Common myeloid progenitor, CD34-positive (primary cell): ENCODE data around the gene TPX2.
"Not testable (repeated sequence)": the region's sequence is repeated elsewhere in the genome, so short reads cannot be mapped to it uniquely, and the experiment has no call there.

ENCODE experiments used
- CTCF ChIA-PET: fragments of 350-600 bp; sonication (Branson Sonifier 250); formaldehyde crosslinking; loops from one replicate; lab custom pipeline; 2021; ENCODE audit warnings: antibody characterized with exemption; lab: Charles Lee
- POLR2A ChIA-PET: fragments of 350-600 bp; sonication (Branson Sonifier 250); formaldehyde crosslinking; loops from one replicate; lab custom pipeline; 2021; ENCODE audit warnings: antibody characterized with exemption; lab: Charles Lee
- DNase-seq, 3 donors: peaks; one replicate each; pipeline versions ENCODE4 v3.0.0 to v3.0.0-alpha.2; 2013
- H3K27ac ChIP-seq, 2 experiments: 1 replicate in 1 of 2; 2 replicates in 1 of 2; pipeline ENCODE4 v1.7.0; 2013; ENCODE audit warnings: inconsistent platforms in 2 of 2, low read length in 2 of 2, mild to moderate bottlenecking in 2 of 2, low read depth in 1 of 2, moderate library complexity in 1 of 2; ENCODE audit not compliant: severe bottlenecking in 2 of 2, insufficient read depth in 1 of 2, poor library complexity in 1 of 2
- H3K27me3 ChIP-seq, 5 experiments: replicated peaks in 2 of 5; 1 replicate in 3 of 5; 2 replicates in 2 of 5; pipeline versions ENCODE4 v1.6.1 to v1.7.0; 2013; ENCODE audit warnings: low read length in 4 of 5, mild to moderate bottlenecking in 2 of 5, moderate library complexity in 2 of 5, inconsistent platforms in 1 of 5; ENCODE audit not compliant: insufficient read depth in 5 of 5, control insufficient read depth in 4 of 5
- H3K36me3 ChIP-seq, 4 experiments: 1 replicate in 2 of 4; 2 replicates in 2 of 4; pipeline versions ENCODE4 v1.6.1 to v1.7.0; 2013; ENCODE audit warnings: low read length in 3 of 4, control low read depth in 1 of 4, mild to moderate bottlenecking in 1 of 4; ENCODE audit not compliant: control insufficient read depth in 4 of 4, insufficient read depth in 4 of 4
- H3K4me1 ChIP-seq, 4 experiments: 1 replicate in 3 of 4; 2 replicates in 1 of 4; pipeline versions ENCODE4 v1.6.1 to v1.7.1; 2013; ENCODE audit warnings: low read length in 3 of 4, mild to moderate bottlenecking in 3 of 4, control low read depth in 1 of 4, inconsistent platforms in 1 of 4, moderate library complexity in 1 of 4; ENCODE audit not compliant: control insufficient read depth in 4 of 4, insufficient read depth in 4 of 4; ENCODE audit errors: control extremely low read depth in 1 of 4
- H3K4me3 ChIP-seq, 7 experiments: 1 replicate in 4 of 7; 2 replicates in 3 of 7; pipeline versions ENCODE4 v1.5.1 to v1.7.0; 2013; ENCODE audit warnings: mild to moderate bottlenecking in 7 of 7, low read length in 6 of 7, moderate library complexity in 6 of 7, inconsistent platforms in 2 of 7, low read depth in 2 of 7, control low read depth in 1 of 7; ENCODE audit not compliant: insufficient read depth in 4 of 7, control insufficient read depth in 1 of 7; ENCODE audit errors: extremely low read depth in 1 of 7
- H3K9me3 ChIP-seq, 5 experiments: 1 replicate in 4 of 5; 2 replicates in 1 of 5; pipeline versions ENCODE4 v1.6.1 to v1.7.1; 2013; ENCODE audit warnings: low read length in 4 of 5, mild to moderate bottlenecking in 2 of 5, inconsistent platforms in 1 of 5, low read depth in 1 of 5, moderate library complexity in 1 of 5; ENCODE audit not compliant: control insufficient read depth in 4 of 5, insufficient read depth in 2 of 5; ENCODE audit errors: control extremely low read depth in 1 of 5
- WGBS: methylation state at CpG from one replicate; pipeline ENCODE4 v1.1.5; 2013; ENCODE audit not compliant: insufficient coverage; 5-methylcytosine and 5-hydroxymethylcytosine counted together

The TPX2 gene

DNA sequence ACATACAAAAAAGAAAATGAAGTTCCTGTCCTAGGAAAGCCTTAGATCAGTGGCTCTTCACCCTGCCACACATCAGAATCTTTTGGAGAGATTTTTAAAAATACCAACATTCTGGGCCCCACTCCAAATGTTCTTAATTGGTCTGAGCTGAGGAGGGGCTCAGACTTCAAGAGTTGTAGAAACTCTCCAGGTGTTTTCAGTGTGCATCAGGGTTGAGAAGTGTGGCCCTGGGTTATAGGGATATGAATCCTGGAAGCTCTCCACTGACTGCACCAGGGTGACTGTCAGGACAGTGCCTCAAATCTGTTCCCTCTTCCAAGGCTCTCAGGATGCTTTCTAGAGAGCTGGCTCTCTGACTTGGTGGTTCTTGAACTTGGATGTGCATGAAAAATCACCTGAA is 74.5 kb downstream of the TPX2 start:
- Histone ChIP-seq H3K4me1 (peaks cover 0 to 11% (median 8%) of the 10 kb centered on the region in 4 experiments), H3K27ac (no peak overlapping the region), H3K4me3 (no peak overlapping the region), H3K36me3 (peaks cover 0 to 1% (median 0%) of the 10 kb centered on the region in 4 experiments), H3K9me3 (no peaks in the 10 kb centered on the region), H3K27me3 (no peaks in the 10 kb centered on the region)
- ChIA-PET POLR2A (no interaction called here), CTCF (interaction anchor here (1.6 to 14.3 kb wide), 5 partner anchors 10 to 39 kb away, joined by 4 to 131 read pairs (median 12); partner anchors contain the start of gene FOXS1)
- no peak for DNase-seq

DNA sequence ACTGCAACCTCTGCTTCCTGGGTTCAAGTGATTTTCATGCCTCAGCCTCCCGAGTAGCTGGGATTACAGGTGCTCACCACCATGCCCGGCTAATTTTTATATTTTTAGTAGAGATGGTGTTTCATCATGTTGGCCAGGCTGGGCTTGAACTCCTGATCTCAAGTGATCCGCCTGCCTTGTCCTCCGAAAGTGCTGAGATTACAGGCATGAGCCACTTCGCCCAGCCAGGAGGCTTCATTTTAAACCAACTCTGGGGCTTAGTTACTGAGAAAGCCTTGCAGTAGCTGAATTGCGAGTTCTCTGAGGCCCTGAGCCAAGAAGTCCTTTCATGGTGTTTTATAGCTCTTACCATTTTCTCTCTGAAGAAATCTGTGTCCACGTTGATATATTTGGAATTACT is 75.1 kb downstream of the TPX2 start:
- CTCF ChIA-PET: interaction anchor here (1.6 to 14.3 kb wide), 5 partner anchors 9 to 39 kb away, joined by 4 to 131 read pairs (median 12); partner anchors contain the start of gene FOXS1
- POLR2A ChIA-PET, DNase-seq, H3K36me3 ChIP-seq, H3K9me3 ChIP-seq, H3K4me3 ChIP-seq, H3K27me3 ChIP-seq, H3K27ac ChIP-seq: not testable (repeated sequence)
- H3K4me1 ChIP-seq: peaks cover 0 to 11% (median 8%) of the 10 kb centered on the region in 4 experiments
- WGBS: 100% methylated on average over 4 of the region's 7 CpGs

DNA sequence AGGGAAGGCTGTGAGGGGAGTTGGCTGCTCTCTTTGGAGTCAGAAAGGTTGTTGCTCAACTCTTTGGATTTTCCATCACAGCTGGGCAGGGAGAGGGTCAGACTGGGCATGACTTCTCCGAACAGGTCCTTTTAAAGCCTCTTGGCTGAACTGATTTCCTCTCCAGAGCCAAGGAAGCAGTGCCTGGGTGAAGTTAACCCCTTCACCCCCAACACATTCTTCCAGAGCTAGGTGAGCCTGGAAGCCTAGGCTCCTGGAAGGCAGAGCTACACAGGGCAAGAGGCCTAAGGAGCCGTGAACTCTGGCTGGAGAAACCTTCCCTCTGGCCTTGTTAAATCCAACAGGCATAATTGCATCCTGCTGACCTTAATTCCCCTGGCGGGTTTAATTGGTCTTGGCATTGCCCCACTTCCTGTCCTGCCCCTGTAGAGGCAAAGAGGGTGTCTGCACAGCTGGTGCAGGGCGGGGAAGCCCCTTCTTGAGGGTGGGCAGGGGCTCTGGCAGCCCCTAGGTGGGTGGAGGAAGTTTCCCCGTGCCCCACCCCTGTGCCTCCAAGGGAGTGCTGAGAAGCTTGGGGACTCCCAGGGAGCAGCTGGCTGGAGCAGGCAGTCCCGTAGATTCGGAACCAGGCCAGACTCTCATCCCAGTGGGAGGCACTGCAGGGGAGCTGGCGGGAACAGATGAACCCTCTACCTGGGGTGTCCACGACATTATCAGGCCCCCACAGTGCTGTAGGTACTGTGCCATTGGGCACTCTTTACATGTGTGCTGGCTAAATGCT is 76.5 kb downstream of the TPX2 start:
- Histone ChIP-seq H3K27me3 (no peaks in the 10 kb centered on the region), H3K36me3 (no peaks in the 10 kb centered on the region), H3K27ac (no peak overlapping the region), H3K4me3 (no peak overlapping the region), H3K4me1 (peaks cover 0 to 9% (median 7%) of the 10 kb centered on the region in 4 experiments), H3K9me3 (no peaks in the 10 kb centered on the region)
- no peak for DNase-seq
- 91% methylated on average over 7 of the region's 9 CpGs for WGBS
- ChIA-PET CTCF (interaction anchor here (1.0 to 14.3 kb wide), 8 partner anchors 8 to 219 kb away, joined by 3 to 131 read pairs (median 4); partner anchors contain the start of gene FOXS1), POLR2A (no interaction called here)

DNA sequence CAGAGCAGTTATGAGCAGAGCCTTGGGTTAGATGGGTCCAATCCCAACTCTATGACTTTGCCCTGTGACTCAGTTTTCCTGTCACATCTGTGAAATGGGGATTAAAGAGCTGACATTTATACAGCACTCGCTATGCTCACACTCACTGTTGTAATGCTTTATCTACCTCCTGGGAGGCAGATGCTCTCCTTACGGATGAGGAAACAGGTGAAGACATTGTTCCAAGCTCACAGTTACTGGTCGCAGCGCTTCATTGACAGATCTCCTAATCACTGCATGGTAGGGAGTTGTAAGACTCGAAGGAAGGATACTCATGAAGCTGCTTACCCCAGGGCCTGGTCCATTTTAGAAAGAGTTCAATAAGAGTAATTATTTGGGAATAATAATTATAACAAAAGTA is 77.1 kb downstream of the TPX2 start:
- no peaks in the 10 kb centered on the region for H3K9me3 ChIP-seq
- no peaks in the 10 kb centered on the region for H3K36me3 ChIP-seq
- WGBS: 100% methylated on average over 4 of the region's 5 CpGs
- no peaks in the 10 kb centered on the region for H3K27me3 ChIP-seq
- no peak overlapping the region for H3K4me3 ChIP-seq
- H3K27ac ChIP-seq: no peak overlapping the region
- CTCF ChIA-PET: interaction anchor here (0.5 to 14.3 kb wide), 9 partner anchors 9 to 275 kb away, joined by 3 to 131 read pairs (median 3); partner anchors contain the start of gene FOXS1
- no peak for DNase-seq
- H3K4me1 ChIP-seq: peaks cover 0 to 9% (median 7%) of the 10 kb centered on the region in 4 experiments
- POLR2A ChIA-PET: no interaction called here

DNA sequence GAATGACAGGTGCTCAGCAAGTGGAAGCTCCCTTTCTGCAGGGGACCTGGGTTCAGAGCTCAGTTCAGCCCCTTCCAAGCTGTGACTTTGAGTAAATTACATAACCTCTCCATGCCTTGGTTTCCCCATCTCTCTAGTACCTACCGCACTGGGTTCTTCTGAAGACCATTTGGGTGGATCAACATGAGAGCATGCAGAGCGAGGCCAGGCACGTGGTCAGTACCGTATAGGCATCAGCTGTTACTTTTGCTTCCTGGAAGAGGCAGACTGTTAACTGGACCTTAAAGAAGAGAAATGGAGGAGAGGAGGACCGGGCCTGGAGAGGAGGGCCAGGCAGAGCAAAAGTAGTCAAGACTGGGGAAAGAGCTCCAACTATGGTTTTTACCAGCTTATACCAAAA is 78.4 kb downstream of the TPX2 start:
- Histone ChIP-seq H3K4me3 (no peak overlapping the region), H3K9me3 (no peaks in the 10 kb centered on the region), H3K36me3 (no peaks in the 10 kb centered on the region), H3K27me3 (no peaks in the 10 kb centered on the region), H3K4me1 (peaks cover 0 to 6% (median 3%) of the 10 kb centered on the region in 4 experiments), H3K27ac (no peak overlapping the region)
- WGBS: 100% methylated on average over 4 of the region's 5 CpGs
- POLR2A ChIA-PET: no interaction called here
- no peak for DNase-seq
- CTCF ChIA-PET: interaction anchor here (0.7 to 14.3 kb wide), 6 partner anchors 9 to 274 kb away, joined by 3 to 131 read pairs (median 8); partner anchors contain the start of gene FOXS1

DNA sequence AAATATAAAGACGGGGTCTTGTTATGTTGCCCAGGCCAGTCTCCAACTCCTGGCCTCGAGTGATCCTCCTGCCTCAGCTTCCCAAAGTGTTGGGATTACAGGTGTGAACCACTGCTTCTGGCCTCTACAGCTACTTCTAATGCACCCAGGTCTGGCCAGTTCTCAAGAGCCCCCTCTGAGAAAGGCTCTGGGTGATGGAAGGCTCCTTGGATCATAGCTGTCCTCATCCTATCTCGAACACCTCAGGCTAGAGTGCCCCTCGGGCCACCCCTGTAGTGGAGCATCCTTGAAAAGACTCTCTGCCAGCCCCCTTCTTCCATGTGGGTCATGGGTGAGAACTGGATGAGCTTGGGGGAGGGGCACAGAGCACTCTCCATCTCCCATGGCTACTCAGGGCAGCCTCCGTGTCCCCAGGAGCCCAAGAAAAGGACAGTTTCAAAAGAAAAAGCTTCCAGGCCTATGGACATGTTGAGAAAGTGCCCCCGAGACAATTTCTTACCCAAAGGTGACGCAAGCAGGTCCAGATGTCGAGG is 79.4 kb downstream of the TPX2 start:
- Histone ChIP-seq H3K4me1 (peaks cover 0 to 14% (median 10%) of the 10 kb centered on the region in 4 experiments), H3K27me3 (no peaks in the 10 kb centered on the region), H3K36me3 (no peaks in the 10 kb centered on the region), H3K27ac (no peak overlapping the region), H3K4me3 (no peak overlapping the region), H3K9me3 (no peaks in the 10 kb centered on the region)
- DNase-seq: no peak
- ChIA-PET POLR2A (no interaction called here), CTCF (interaction anchor here (0.7 to 14.3 kb wide), 8 partner anchors 10 to 273 kb away, joined by 3 to 131 read pairs (median 8); partner anchors contain the start of gene FOXS1)
- WGBS: 100% methylated on average over 6 of the region's 8 CpGs
